Heart right ventricle (tissue), 16 donors: ENCODE data around the gene TTC1. TPM values are rescaled to one million over a fixed set of nuclear protein-coding genes. Genes with fewer than 3 reads are reported as not detected.
"Not testable (repeated sequence)": the region's sequence is repeated elsewhere in the genome, so short reads cannot be mapped to it uniquely, and the experiment has no call there.

ENCODE experiments used
- ATAC-seq, 8 donors: fragments of 200-7000 bp; cut with Tn5 transposase; one replicate each; pipeline ENCODE4 v1.9.1; 2020; ENCODE audit warnings: mild to moderate bottlenecking in 8 of 8, moderate library complexity in 8 of 8, moderate number of reproducible peaks in 1 of 8
- DNase-seq, 2 donors: peaks; one replicate each; pipeline ENCODE4 v3.0.0-alpha.2; 2020
- H3K27ac ChIP-seq, 10 donors: fragments of 200-600 bp; sonication (generic) in 2 of 10; one replicate each; pipeline versions ENCODE4 v1.5.0 to v1.8.0; 2020 to 2022; ENCODE audit warnings: mild to moderate bottlenecking in 3 of 10
- H3K27me3 ChIP-seq, 7 donors: fragments of 200-600 bp; one replicate each; pipeline ENCODE4 v1.8.0; 2021 to 2022; ENCODE audit warnings: mild to moderate bottlenecking in 2 of 7
- H3K36me3 ChIP-seq, 9 donors: fragments of 200-600 bp; sonication (generic) in 1 of 9; one replicate each; pipeline versions ENCODE4 v1.5.0 to v1.8.0; 2020 to 2022; ENCODE audit warnings: mild to moderate bottlenecking in 2 of 9
- H3K4me1 ChIP-seq, 9 donors: fragments of 200-600 bp; sonication (generic) in 1 of 9; one replicate each; pipeline versions ENCODE4 v1.5.0 to v1.8.0; 2020 to 2022; ENCODE audit warnings: mild to moderate bottlenecking in 4 of 9
- H3K4me3 ChIP-seq, 10 donors: fragments of 200-600 bp; sonication (generic) in 2 of 10; one replicate each; pipeline versions ENCODE4 v1.5.0 to v1.8.0; 2020 to 2022; ENCODE audit warnings: mild to moderate bottlenecking in 7 of 10, moderate library complexity in 2 of 10
- H3K9me3 ChIP-seq, 11 donors: fragments of 200-600 bp in 10 of 11; sonication (generic) in 2 of 11; one replicate each; pipeline versions ENCODE4 v1.5.0 to v1.8.0; 2013 to 2022; ENCODE audit warnings: mild to moderate bottlenecking in 2 of 11, control low read depth in 1 of 11, moderate library complexity in 1 of 11
- CTCF ChIP-seq, 9 donors: fragments of 200-600 bp; sonication (generic) in 2 of 9; IDR thresholded peaks; one replicate each; pipeline versions ENCODE4 v1.5.0 to v1.8.0; 2021 to 2022; ENCODE audit warnings: antibody characterized with exemption in 9 of 9, mild to moderate bottlenecking in 5 of 9, moderate library complexity in 1 of 9
- WGBS, 2 donors: extraction: QIAGEN DNeasy Blood & Tissue Kit; methylation state at CpG; one replicate each; pipeline ENCODE4 v1.1.7; 2013; ENCODE audit warnings: inconsistent platforms in 1 of 2; 5-methylcytosine and 5-hydroxymethylcytosine counted together
- intact Hi-C, 10 donors: fragments of 100-400 bp; cut with DNase I; formaldehyde crosslinking; loops; one replicate each; pipeline versions ENCODE4 v1.11.1 to v1.14.2; 2022
- polyA plus RNA-seq, 2 donors: library from polyadenylated mRNA; stranded (reverse); fragments of 200-250 nt; gene quantifications; one replicate each; pipeline ENCODE4 v1.2.3, GENCODE V29; 2013
- total RNA-seq, 10 donors: library from RNA; stranded (reverse); fragmentation: NEBNext Ultra II Directional in 3 of 10; extraction: Animal tissue kit (Norgen Biotek cat#: 25700) in 3 of 10; gene quantifications; one replicate each; pipeline versions ENCODE4 v1.2.1 to v1.2.4, GENCODE V29; 2021 to 2023
- donor health status: Arrhythmogenic right ventricular cardiomyopathy.
- donor health status: ischemic (EF 13 %, LVEDD 7.1; RV severe dilation, severe dysfunction).
- donor health status: healthy with polysubstance abuse.
- donor health status: DM: no; HTN: yes; CAD: no.
- donor health status: DM: no; HTN: no; CAD: no.
- donor health status: ischemic (EF 25% LVEDD 6.9; RV normal size, moderate dysfunction).
- donor health status: ischemic (EF 25% LVEDD 5.7; RV mildly dilated, moderate dysfunction).
- donor health status: healthy.
- donor health status: DM: yes; HTN: yes; CAD: no.
- donor health status: Ischemic cardiomyopathy.
- donor health status: ischemic (EF 35%, LVEDD 5.7; RV mildly dilated, moderate dysfunction).
- donor health status: nonischemic (EF 11% LVEDD 7.7; RV severe dilation, severe dysfunction).
- donor health status: DM: yes; HTN: yes; CAD: no.
- donor health status: PGD.
- donor health status: ischemic (EF 29% LVEDD 5.4; RV normal size, mild dysfunction).
- donor health status: nonischemic (EF 23%, LVEDD 6.1; RV moderate dilation, normal function).

Gene TTC1
- total and polyA plus RNA-seq, 12 donors: 52.0 to 125 (median 82.3) TPM

- no peak overlapping the region for H3K4me3 ChIP-seq
- peaks cover 0 to 9% (median 0%) of the 10 kb centered on the region in 11 donors for H3K9me3 ChIP-seq
- TF ChIP-seq CTCF (IDR thresholded peaks at IDR 0.05): no peak
- H3K4me1 ChIP-seq: peaks cover 0 to 12% (median 8%) of the 10 kb centered on the region in 9 donors
- no peak for DNase-seq
- ATAC-seq: no peak
- H3K36me3 ChIP-seq: peaks cover 0 to 98% (median 20%) of the 10 kb centered on the region in 9 donors
- no peaks in the 10 kb centered on the region for H3K27me3 ChIP-seq
- intact Hi-C loops: no loop called here
- WGBS, 2 donors: 61 to 72% methylated on average over 3 of the region's 3 CpGs
- no peak overlapping the region for H3K27ac ChIP-seq
These were observed 52.8 kb downstream of the TTC1 start for GRCh38 chr5:160061770-160062169.

DNA sequence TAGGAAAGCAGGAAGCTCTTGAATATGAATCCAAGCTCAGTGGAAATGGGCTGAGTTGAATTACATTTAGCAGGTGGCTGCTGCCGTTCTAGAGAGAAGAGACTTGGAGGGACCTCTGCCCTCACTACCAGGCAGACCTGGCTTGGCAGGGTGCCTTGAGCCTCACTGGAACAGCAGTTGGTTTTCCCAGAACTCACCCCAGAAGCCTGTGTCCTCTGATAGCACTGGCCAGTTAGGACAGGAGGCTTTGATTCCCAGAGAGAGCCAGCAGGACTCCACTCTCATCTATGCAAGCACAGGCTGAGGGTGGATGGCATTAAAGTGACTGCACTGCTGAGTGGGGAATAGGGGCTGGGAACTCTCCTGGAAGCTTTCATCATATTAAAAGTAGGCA, 55.5 kb downstream of the TTC1 start:
- intact Hi-C loops: no loop called here
- DNase-seq (peak; percentile 18 to 40), ATAC-seq (peak in 7 of 8 donors; percentile 60 to 84 (median 67))
- TF ChIP-seq CTCF (IDR thresholded peaks at IDR 0.05): no peak
- Histone ChIP-seq H3K4me1 (peaks cover 0 to 12% (median 8%) of the 10 kb centered on the region in 9 donors), H3K9me3 (no peaks in the 10 kb centered on the region), H3K27me3 (no peaks in the 10 kb centered on the region), H3K27ac (peak overlapping the region in 2 of 10 donors; percentile 20 to 26), H3K4me3 (no peak overlapping the region), H3K36me3 (peaks cover 0 to 94% (median 13%) of the 10 kb centered on the region in 9 donors)
- WGBS, 2 donors: 46 to 69% methylated on average over 1 of the region's 1 CpG

DNA sequence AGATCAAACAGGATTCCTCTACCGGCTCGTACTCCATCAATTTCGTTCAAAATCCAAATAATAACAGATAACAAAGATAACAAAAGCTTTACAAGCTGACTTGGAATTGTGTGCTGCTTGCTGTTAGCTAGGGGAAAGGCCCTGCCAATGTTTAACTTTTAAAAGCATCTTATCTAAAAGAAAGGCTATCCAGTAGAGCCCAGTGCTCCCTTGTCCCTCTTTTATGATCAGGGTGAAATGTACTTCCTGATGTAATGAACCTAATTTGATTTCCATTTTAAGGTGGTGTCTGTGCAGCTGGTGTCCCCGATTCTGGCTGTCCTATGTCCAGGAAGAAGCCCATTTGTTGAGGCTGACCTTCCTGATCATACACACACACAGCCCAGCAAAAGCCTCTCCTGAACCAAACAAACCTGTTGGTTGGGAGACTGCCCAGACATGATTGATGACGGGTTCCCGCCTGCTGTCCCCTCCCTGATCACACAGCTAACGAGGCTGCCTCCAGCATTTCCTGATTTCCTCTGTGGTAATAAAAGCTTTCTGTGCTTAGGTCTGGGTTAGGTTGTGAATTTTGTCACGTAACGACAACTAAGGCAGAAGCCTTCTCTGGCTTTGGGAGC, 56.2 kb downstream of the TTC1 start:
- intact Hi-C loops: no loop called here
- no peak for DNase-seq
- Histone ChIP-seq H3K4me3 (no peak overlapping the region), H3K9me3 (no peaks in the 10 kb centered on the region), H3K4me1 (peaks cover 0 to 12% (median 8%) of the 10 kb centered on the region in 9 donors), H3K27me3 (no peaks in the 10 kb centered on the region), H3K36me3 (peaks cover 0 to 94% (median 11%) of the 10 kb centered on the region in 9 donors), H3K27ac (peak overlapping the region in 2 of 10 donors; percentile 10 to 20)
- 83% methylated on average over 9 of the region's 9 CpGs for WGBS, 2 donors
- ATAC-seq: no peak
- no peak for TF ChIP-seq CTCF (IDR thresholded peaks at IDR 0.05)

GRCh38 chr5:160069120-160069519, 60.2 kb downstream of the TTC1 start:
- WGBS, 2 donors: 90 to 92% methylated on average over 5 of the region's 5 CpGs
- ATAC-seq, DNase-seq, H3K27ac ChIP-seq, H3K27me3 ChIP-seq, H3K4me3 ChIP-seq, H3K9me3 ChIP-seq, intact Hi-C loops: not testable (repeated sequence)
- peaks cover 0 to 28% (median 18%) of the 10 kb centered on the region in 9 donors for H3K4me1 ChIP-seq
- peaks cover 0 to 58% (median 11%) of the 10 kb centered on the region in 9 donors for H3K36me3 ChIP-seq

GRCh38 chr5:160071516-160071915, 62.6 kb downstream of the TTC1 start:
- Histone ChIP-seq H3K27ac (peak overlapping the region in 5 of 10 donors; percentile 21 to 43 (median 23)), H3K4me3 (peak overlapping the region in 2 of 10 donors; percentile 3 to 9), H3K27me3 (no peaks in the 10 kb centered on the region), H3K9me3 (no peaks in the 10 kb centered on the region), H3K4me1 (peaks cover 0 to 20% (median 14%) of the 10 kb centered on the region in 9 donors), H3K36me3 (peaks cover 0 to 47% (median 3%) of the 10 kb centered on the region in 9 donors)
- 18 to 30% methylated on average over 8 of the region's 8 CpGs for WGBS, 2 donors
- no peak for TF ChIP-seq CTCF (IDR thresholded peaks at IDR 0.05)
- DNase-seq (peak in 1 of 2 donors; percentile 16), ATAC-seq (peak in 7 of 8 donors; percentile 47 to 83 (median 73))
- intact Hi-C loops: no loop called here
